ENCODE results near the gene NRM.

NRM gene

GRCh38 chr6:30646450-30647241 lies 44.1 kb downstream of the NRM start, which contains the start of gene C6orf136:
TSS of gene C6orf136 (plus strand) at chr6:30647133. CDS start at chr6:30647232, 99 bp downstream.
- TF ChIP-seq CTCF (IDR thresholded peaks at IDR 0.05) = no peak

- TF ChIP-seq CTCF (IDR thresholded peaks at IDR 0.05) = no peak
Measured at GRCh38 chr6:30645989-30646388, 44.8 kb downstream of the NRM start.

GRCh38 chr6:30644769-30645168 lies 46.0 kb downstream of the NRM start:
- no peak for TF ChIP-seq CTCF (IDR thresholded peaks at IDR 0.05)

GRCh38 chr6:30643656-30644055 lies 47.1 kb downstream of the NRM start:
- TF ChIP-seq CTCF (IDR thresholded peaks at IDR 0.05) = no peak

GRCh38 chr6:30641048-30641447 lies 49.7 kb downstream of the NRM start:
- no peak for TF ChIP-seq CTCF (IDR thresholded peaks at IDR 0.05)

GRCh38 chr6:30640481-30640880 lies 50.3 kb downstream of the NRM start:
- TF ChIP-seq CTCF (IDR thresholded peaks at IDR 0.05) = no peak
